NCI-H2171 treated with DMSO at 0.1 percent for 48 hours (cell line): ENCODE results near the gene ANKLE2.
"Not testable (repeated sequence)": the region's sequence is repeated elsewhere in the genome, so short reads cannot be mapped to it uniquely, and the experiment has no call there.

ENCODE experiments used
- DNase-seq: peaks from one replicate; lab custom pipeline; 2025; lab: John Stamatoyannopoulos, UW

Gene ANKLE2

GRCh38 chr12:132776816-132777568, 15.4 kb upstream of the ANKLE2 start:
- DNase-seq: peak; percentile 92

DNA sequence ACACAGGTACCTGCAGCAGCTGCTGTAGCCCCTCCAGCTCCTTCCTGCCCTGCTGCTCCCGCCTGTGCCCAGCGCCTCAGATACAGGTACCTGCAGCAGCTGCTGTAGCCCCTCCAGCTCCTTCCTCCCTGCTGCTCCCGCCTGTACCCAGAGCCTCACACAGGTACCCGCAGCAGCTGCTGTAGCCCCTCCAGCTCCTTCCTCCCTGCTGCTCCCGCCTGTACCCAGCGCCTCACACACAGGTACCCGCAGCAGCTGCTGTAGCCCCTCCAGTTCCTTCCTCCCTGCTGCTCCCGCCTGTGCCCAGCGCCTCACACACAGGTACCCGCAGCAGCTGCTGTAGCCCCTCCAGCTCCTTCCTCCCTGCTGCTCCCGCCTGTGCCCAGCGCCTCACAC, 14.6 kb upstream of the ANKLE2 start:
- DNase-seq: peak; percentile 94

DNA sequence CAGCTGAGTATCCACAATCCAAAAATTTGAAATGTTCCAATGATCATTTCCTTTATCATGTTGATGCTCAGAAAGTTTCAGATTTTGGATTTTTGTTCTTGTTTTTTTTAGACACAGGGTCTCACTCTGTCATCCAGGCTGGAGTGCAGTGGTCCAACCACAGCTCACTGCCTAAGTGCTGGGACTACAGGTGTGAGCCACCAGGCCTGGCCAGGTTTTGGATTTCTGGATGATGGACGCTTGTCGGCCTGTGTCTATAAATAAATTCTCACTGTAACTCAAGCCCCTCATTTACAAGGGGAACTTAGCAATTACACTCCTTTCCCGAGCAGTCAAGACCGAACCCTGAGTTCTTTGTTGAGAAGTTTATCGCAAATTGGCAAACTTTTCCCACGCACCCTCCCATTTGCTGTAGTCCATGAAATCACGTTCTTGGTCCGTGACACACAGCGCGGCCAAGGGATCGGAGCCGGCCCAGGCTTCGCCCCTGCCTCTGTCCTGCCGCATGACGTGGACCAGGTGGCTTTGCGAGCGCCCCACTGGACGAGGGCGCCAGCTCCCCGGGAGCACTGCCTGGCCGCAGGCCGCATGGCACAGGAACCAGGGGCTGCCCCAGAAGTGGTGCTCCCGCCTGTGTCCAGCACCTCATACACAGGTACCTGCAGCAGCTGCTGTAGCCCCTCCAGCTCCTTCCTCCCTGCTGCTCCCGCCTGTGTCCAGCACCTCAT, 14.0 kb upstream of the ANKLE2 start:
- no peak for DNase-seq

GRCh38 chr12:132774646-132775275, 13.1 kb upstream of the ANKLE2 start:
- no peak for DNase-seq

DNA sequence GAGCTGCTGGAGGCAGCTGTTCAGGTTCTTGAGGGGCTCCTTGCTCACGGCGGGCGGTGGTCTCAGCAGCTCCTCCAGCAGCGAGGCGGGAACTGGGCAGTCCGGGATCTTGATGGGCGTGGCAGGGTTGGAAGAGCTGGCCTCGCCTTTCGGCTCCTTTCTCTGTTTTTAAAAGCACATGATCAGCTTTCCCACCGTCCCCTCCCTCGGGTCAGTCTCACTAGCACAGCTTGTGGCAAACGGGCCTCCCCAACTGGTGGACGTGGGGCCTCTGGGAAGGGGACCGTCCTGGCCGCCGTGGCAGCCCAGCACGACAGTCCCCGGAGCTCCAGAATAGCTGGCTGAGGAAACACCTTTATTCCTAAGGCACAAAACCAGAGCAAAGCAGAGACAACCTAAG, 12.5 kb upstream of the ANKLE2 start:
- no peak for DNase-seq

DNA sequence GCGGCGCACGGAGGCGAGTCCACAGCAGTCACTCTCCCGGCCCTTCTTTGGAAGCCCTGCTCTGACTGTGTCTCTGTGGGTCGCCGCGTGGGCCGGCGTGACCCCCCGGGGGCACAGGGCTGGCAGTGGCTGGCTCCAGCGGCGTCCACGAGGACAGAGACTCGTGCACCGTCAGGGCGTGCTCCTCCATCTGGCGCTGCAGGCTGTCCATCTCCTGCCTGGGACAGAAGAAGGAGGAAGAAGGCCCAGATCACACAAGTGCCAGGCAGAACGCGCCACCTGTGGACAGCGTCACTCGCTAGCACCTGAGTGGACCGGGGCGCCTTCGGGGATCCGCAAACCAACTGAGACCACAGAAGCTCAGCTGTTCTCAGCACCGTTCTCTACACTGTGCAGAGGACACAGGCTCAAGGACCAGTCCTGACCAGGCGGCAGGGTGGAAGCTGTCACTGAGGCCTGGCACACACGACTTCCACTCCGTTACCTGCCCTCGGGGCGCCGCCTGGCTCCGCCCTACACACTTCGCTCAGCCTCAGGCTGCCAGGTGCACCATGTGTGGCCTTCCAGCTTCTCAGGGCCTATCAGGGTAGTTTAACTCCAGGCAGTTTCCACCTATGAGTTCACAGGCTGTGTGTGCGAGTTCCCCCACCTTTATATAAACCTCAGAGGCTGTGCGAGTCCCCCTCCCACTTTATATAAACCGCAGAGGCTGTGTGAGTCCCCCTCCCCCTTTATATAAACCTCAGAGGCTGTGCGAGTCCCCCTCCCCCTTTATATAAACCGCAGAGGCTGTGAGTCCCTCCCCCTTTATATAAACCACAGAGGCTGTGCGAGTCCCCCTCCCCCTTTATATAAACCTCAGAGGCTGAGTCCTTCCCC, 11.7 kb upstream of the ANKLE2 start:
- no peak for DNase-seq

DNA sequence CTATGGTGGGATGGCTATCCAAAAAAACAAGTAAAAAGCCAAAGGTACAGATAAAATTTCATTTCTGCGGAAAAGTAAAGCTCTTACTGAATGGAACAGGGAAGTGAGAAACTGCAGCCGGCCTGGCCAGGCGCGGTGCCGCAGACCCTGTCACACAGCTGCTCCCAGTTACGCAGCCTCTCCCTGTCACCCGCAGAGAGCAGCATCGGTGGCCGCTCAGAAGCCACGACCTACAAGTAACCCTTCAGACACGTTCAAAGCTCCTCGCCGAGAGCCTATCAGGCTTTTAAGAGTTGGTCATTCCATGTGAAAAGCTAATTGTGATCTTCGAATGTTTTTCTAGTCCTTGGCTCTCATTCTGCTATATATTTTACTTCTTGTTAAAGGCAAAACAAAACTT, 11.0 kb upstream of the ANKLE2 start:
- DNase-seq: no peak

GRCh38 chr12:132771126-132771838, 9.7 kb upstream of the ANKLE2 start:
- no peak for DNase-seq

GRCh38 chr12:132766380-132767085, 4.9 kb upstream of the ANKLE2 start:
- peak; percentile 81 for DNase-seq

DNA sequence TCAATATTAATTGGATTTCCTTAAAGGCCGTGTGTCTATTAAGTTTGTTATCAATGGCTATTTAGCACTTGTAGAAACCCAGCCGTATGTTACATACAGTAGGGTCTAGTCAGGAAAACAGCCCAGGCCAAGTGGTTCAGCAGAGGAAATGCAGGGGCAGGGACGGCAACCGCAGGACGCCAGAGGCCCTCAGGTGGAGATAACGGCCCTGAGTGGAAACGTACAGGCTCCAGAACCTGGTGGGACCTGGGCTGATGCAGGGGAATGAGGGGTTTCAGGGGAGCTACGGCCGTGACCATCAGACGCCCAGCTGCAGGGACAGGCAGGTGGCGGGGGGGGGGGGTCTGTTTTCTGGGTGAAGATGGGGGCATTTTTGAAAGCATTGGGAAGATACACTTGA, 3.7 kb upstream of the ANKLE2 start:
- DNase-seq: no peak

GRCh38 chr12:132764231-132764630, 2.6 kb upstream of the ANKLE2 start:
- DNase-seq: no peak

- DNase-seq: peak; percentile 78
These were observed 420 bp upstream of the ANKLE2 start for GRCh38 chr12:132761921-132762583.

- no peak for DNase-seq
These were observed 2.3 kb downstream of the ANKLE2 start for GRCh38 chr12:132759359-132759758.

- not testable (repeated sequence) for DNase-seq
These were observed 2.8 kb downstream of the ANKLE2 start for GRCh38 chr12:132758825-132759224.

DNA sequence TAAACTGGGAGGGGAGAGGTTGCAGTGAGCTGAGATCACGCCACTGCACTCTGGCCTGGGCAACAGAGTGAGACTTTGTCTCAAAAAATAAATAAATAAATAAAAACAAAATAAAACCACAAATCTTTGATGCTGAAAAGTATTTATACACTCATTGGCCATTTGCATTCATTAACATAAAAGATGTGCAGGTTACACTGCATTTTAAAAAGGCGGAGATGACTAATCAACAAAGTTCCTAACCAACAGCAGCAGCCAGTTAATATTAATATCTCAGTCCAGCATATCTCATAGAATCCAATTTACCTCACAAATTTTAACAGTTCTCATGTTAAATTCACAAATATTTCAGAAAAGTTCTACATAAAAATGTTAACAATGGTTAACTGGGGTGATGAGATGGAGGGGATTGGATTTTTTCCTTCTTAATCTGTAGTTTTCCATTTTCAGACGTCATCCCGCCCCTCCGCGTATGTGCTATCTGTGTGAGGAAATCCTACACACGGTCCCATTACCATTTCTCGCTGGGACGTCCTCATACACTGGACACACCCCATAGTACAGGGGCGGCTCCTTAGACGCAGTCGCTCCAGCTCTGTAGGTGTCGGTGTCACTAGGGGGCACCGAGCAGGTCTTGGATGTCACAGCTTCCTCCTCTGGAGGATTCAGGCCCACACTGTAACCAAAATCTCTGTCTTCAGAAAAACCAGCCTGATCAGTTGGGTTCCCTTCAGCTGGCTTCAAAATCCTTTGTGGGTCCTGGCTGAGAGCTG, 7.3 kb downstream of the ANKLE2 start:
- no peak for DNase-seq

- not testable (repeated sequence) for DNase-seq
These were observed 8.0 kb downstream of the ANKLE2 start for GRCh38 chr12:132753670-132754069.

DNA sequence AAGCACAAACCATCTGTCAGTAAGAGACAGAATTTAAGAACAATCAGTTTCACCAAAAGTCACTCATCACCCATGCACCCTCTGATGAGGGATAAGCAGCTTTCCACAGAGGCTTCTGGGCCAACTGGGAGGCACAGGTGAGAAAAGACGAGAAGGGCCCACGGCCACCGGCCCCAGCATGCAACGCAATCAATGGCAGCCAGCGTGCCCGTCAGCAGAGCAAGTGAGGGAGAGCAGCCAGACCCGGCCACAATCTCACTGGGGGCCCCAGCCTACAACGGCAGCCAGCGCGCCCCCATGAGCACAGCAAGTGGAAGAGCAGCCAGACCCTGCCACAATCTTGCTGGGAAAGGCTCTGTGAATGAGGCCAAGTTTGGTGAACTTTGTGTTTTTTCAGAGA, 13.3 kb downstream of the ANKLE2 start:
- no peak for DNase-seq

- no peak for DNase-seq
These were observed 13.7 kb downstream of the ANKLE2 start for GRCh38 chr12:132747896-132748295.

GRCh38 chr12:132747395-132747794, 14.2 kb downstream of the ANKLE2 start:
- no peak for DNase-seq
